ENCODE data around the gene PRSS53. TPM values are rescaled to one million over a fixed set of nuclear protein-coding genes. Genes with fewer than 3 reads are reported as not detected.
A peak's percentile ranks its signal among the peaks of the same experiment; 100 is the strongest.

The PRSS53 gene
- total RNA-seq, 1 experiment from 2014 or later: 7.7 TPM

GRCh38 chr16:31114468-31114867, 25.7 kb upstream of the PRSS53 start:
- H3K9me3 ChIP-seq (ENCODE audit: insufficient read depth, low read depth): no peaks in the 10 kb centered on the region
- H3K4me1 ChIP-seq (replicated peaks; ENCODE audit: insufficient read depth): peaks cover 14% of the 10 kb centered on the region
- H3K79me2 ChIP-seq (ENCODE audit: low read depth): peaks cover 30% of the 10 kb centered on the region
- no peak overlapping the region for H2AFZ ChIP-seq
- H3K27ac ChIP-seq: no peak overlapping the region
- no TSS peak for BruUV-seq (replicated peaks)
- H3K4me3 ChIP-seq: no peak overlapping the region
- ChIA-PET POLR2A (ENCODE audit: unreplicated experiment) (interaction anchor here (0.6 to 1.4 kb wide), 2 partner anchors 40 to 69 kb away, joined by 11 to 19 read pairs; partner anchors contain the start of genes ZNF646 and ZNF668), CTCF (no interaction called here)
- TF ChIP-seq EZH2 (IDR thresholded peaks at IDR 0.05; ENCODE audit: low read depth): no peak
- TF ChIP-seq CTCF (conservative IDR thresholded peaks at IDR 0.05): no peak
- peaks cover 6% of the 10 kb centered on the region; the same call in 1 of the 2 replicates for H3K36me3 ChIP-seq (ENCODE audit: low read depth)
- intact Hi-C loops (cut with micrococcal nuclease; ENCODE audit: unreplicated experiment): no loop called here
- no peaks in the 10 kb centered on the region for H3K9me2 ChIP-seq (ENCODE audit: insufficient read depth)
- H3F3A ChIP-seq (ENCODE audit: insufficient read depth, low read depth): peaks cover 37% of the 10 kb centered on the region
- H3K4me2 ChIP-seq: no peak overlapping the region
- no peak for DNase-seq
- no peaks in the 10 kb centered on the region for H3K27me3 ChIP-seq (ENCODE audit: insufficient read depth, low read depth)
- H4K20me1 ChIP-seq (ENCODE audit: insufficient read depth): no peaks in the 10 kb centered on the region

- intact Hi-C loops (cut with micrococcal nuclease; ENCODE audit: unreplicated experiment): no loop called here
- no peaks in the 10 kb centered on the region; the same call in 1 of the 2 replicates for H3K36me3 ChIP-seq (ENCODE audit: low read depth)
- no peaks in the 10 kb centered on the region for H4K20me1 ChIP-seq (ENCODE audit: insufficient read depth)
- no peaks in the 10 kb centered on the region for H3K9me2 ChIP-seq (ENCODE audit: insufficient read depth)
- H3K27me3 ChIP-seq (ENCODE audit: insufficient read depth, low read depth): no peaks in the 10 kb centered on the region
- no peak overlapping the region for H2AFZ ChIP-seq
- H3K4me1 ChIP-seq (replicated peaks; ENCODE audit: insufficient read depth): peaks cover 9% of the 10 kb centered on the region
- TF ChIP-seq EZH2 (IDR thresholded peaks at IDR 0.05; ENCODE audit: low read depth): no peak
- no peak for TF ChIP-seq CTCF (conservative IDR thresholded peaks at IDR 0.05)
- peaks cover 31% of the 10 kb centered on the region for H3F3A ChIP-seq (ENCODE audit: insufficient read depth, low read depth)
- peaks cover 32% of the 10 kb centered on the region for H3K79me2 ChIP-seq (ENCODE audit: low read depth)
- no TSS peak for BruUV-seq (replicated peaks)
- ChIA-PET CTCF (interaction anchor here (0.6 kb wide), 1 partner anchor 95 kb away, joined by 3 read pairs; no protein-coding TSS in a partner anchor), POLR2A (ENCODE audit: unreplicated experiment) (interaction anchor here (0.6 to 1.4 kb wide), 5 partner anchors 23 to 106 kb away, joined by 4 to 11 read pairs (median 6); partner anchors contain the start of genes ZNF646 and ZNF668)
- H3K4me2 ChIP-seq: no peak overlapping the region
- 0 out of 2 replicates have a peak overlapping the region, but pooled peaks have one; percentile 31 for H3K27ac ChIP-seq
- DNase-seq: no peak
- no peak overlapping the region for H3K4me3 ChIP-seq
- no peaks in the 10 kb centered on the region for H3K9me3 ChIP-seq (ENCODE audit: insufficient read depth, low read depth)
Observed at GRCh38 chr16:31113121-31114120, 24.7 kb upstream of the PRSS53 start.

- intact Hi-C loops (cut with micrococcal nuclease; ENCODE audit: unreplicated experiment): no loop called here
- no peak for DNase-seq
- H3K9me2 ChIP-seq (ENCODE audit: insufficient read depth): no peaks in the 10 kb centered on the region
Observed at GRCh38 chr16:31112711-31113110, 24.0 kb upstream of the PRSS53 start.

More at GRCh38 chr16:31112711-31113110, 24.0 kb upstream of the PRSS53 start:
- Histone ChIP-seq H3K4me2 (no peak overlapping the region), H2AFZ (no peak overlapping the region), H3K36me3 (ENCODE audit: low read depth) (no peaks in the 10 kb centered on the region; the same call in 1 of the 2 replicates), H3K4me1 (replicated peaks; ENCODE audit: insufficient read depth) (peaks cover 9% of the 10 kb centered on the region), H3K79me2 (ENCODE audit: low read depth) (peaks cover 34% of the 10 kb centered on the region), H3K4me3 (no peak overlapping the region), H3K27ac (no peak overlapping the region), H3K27me3 (ENCODE audit: insufficient read depth, low read depth) (no peaks in the 10 kb centered on the region), H3K9me3 (ENCODE audit: insufficient read depth, low read depth) (no peaks in the 10 kb centered on the region), H4K20me1 (ENCODE audit: insufficient read depth) (no peaks in the 10 kb centered on the region), H3F3A (ENCODE audit: insufficient read depth, low read depth) (peaks cover 29% of the 10 kb centered on the region)
- BruUV-seq (replicated peaks): no TSS peak
- CTCF ChIA-PET: no interaction called here
- POLR2A ChIA-PET (ENCODE audit: unreplicated experiment): interaction anchor here (0.6 to 1.4 kb wide), 2 partner anchors 29 to 39 kb away, joined by 4 to 11 read pairs; partner anchors contain the start of genes ZNF646 and ZNF668
- no peak for TF ChIP-seq EZH2 (IDR thresholded peaks at IDR 0.05; ENCODE audit: low read depth)
- TF ChIP-seq CTCF (conservative IDR thresholded peaks at IDR 0.05): no peak
